Trophoblast cell (in vitro differentiated cells and primary cell): ENCODE measurements around the gene OR4D1.

Experiments
- DNase-seq, 2 donors: peaks; one replicate each; pipeline ENCODE4 v3.0.0-alpha.2; 2016
- H2AFZ ChIP-seq: 2 replicates; pipeline ENCODE4 v1.6.1; 2013; ENCODE audit warnings: low read length, moderate library complexity, mild to moderate bottlenecking; ENCODE audit not compliant: insufficient read depth, poor library complexity
- H2AK5ac ChIP-seq: 2 replicates; pipeline ENCODE4 v1.6.1; 2013; ENCODE audit warnings: mild to moderate bottlenecking, low read length
- H2BK120ac ChIP-seq: 2 replicates; pipeline ENCODE4 v1.6.1; 2013; ENCODE audit warnings: low read length, mild to moderate bottlenecking, moderate library complexity; ENCODE audit not compliant: insufficient read depth, poor library complexity
- H2BK12ac ChIP-seq: 2 replicates; pipeline ENCODE4 v1.6.1; 2013; ENCODE audit warnings: mild to moderate bottlenecking, low read length, moderate library complexity
- H2BK5ac ChIP-seq: 2 replicates; pipeline ENCODE4 v1.6.1; 2013; ENCODE audit warnings: low read length, low read depth, moderate library complexity, mild to moderate bottlenecking; ENCODE audit not compliant: poor library complexity
- H3K14ac ChIP-seq: 2 replicates; pipeline ENCODE4 v1.6.1; 2013; ENCODE audit warnings: mild to moderate bottlenecking, low read length
- H3K18ac ChIP-seq: 2 replicates; pipeline ENCODE4 v1.6.1; 2013; ENCODE audit warnings: mild to moderate bottlenecking, low read length
- H3K23ac ChIP-seq: 2 replicates; pipeline ENCODE4 v1.6.1; 2013; ENCODE audit warnings: low read length
- H3K27ac ChIP-seq: 2 replicates; pipeline ENCODE4 v1.5.1; 2013; ENCODE audit warnings: low read depth, mild to moderate bottlenecking, inconsistent platforms, low read length, moderate library complexity
- H3K27me3 ChIP-seq: 2 replicates; pipeline ENCODE4 v1.6.1; 2013; ENCODE audit warnings: inconsistent platforms, mild to moderate bottlenecking, low read length, moderate library complexity; ENCODE audit not compliant: insufficient read depth
- H3K36me3 ChIP-seq, 2 experiments: 1 replicate in 1 of 2; 2 replicates in 1 of 2; pipeline ENCODE4 v1.6.1; 2013; ENCODE audit warnings: low read length in 2 of 2, mild to moderate bottlenecking in 2 of 2, moderate library complexity in 1 of 2; ENCODE audit not compliant: insufficient read depth in 2 of 2, control insufficient read depth in 1 of 2
- H3K4ac ChIP-seq: 2 replicates; pipeline ENCODE4 v1.6.1; 2013; ENCODE audit warnings: low read depth, mild to moderate bottlenecking, low read length, moderate library complexity
- H3K4me1 ChIP-seq, 2 experiments: 1 replicate in 1 of 2; 2 replicates in 1 of 2; pipeline ENCODE4 v1.6.1; 2013; ENCODE audit warnings: low read length in 2 of 2, mild to moderate bottlenecking in 2 of 2, moderate library complexity in 1 of 2; ENCODE audit not compliant: insufficient read depth in 2 of 2, control insufficient read depth in 1 of 2
- H3K4me2 ChIP-seq: 2 replicates; pipeline ENCODE4 v1.6.1; 2013; ENCODE audit warnings: inconsistent platforms, mild to moderate bottlenecking, low read length, moderate library complexity
- H3K4me3 ChIP-seq: 2 replicates; pipeline ENCODE4 v1.5.1; 2013; ENCODE audit warnings: mild to moderate bottlenecking, low read depth, low read length, inconsistent platforms
- H3K79me1 ChIP-seq: one replicate; pipeline ENCODE4 v1.6.1; 2013; ENCODE audit warnings: low read length
- H3K79me2 ChIP-seq: 2 replicates; pipeline ENCODE4 v1.6.1; 2013; ENCODE audit warnings: low read length, mild to moderate bottlenecking; ENCODE audit not compliant: control insufficient read depth, insufficient read depth, poor library complexity
- H3K9ac ChIP-seq: 2 replicates; pipeline ENCODE4 v1.6.1; 2013; ENCODE audit warnings: mild to moderate bottlenecking, low read length
- H3K9me3 ChIP-seq: 2 replicates; pipeline ENCODE4 v1.6.1; 2013; ENCODE audit warnings: low read depth, mild to moderate bottlenecking, control low read depth, inconsistent platforms, low read length; ENCODE audit not compliant: insufficient read depth
- H4K12ac ChIP-seq: 2 replicates; pipeline ENCODE4 v1.6.1; 2013; ENCODE audit warnings: low read depth, mild to moderate bottlenecking, low read length, moderate library complexity
- H4K8ac ChIP-seq: 2 replicates; pipeline ENCODE4 v1.6.1; 2013; ENCODE audit warnings: low read depth, mild to moderate bottlenecking, low read length, moderate library complexity
- H4K91ac ChIP-seq: one replicate; pipeline ENCODE4 v1.6.1; 2013; ENCODE audit warnings: low read depth, mild to moderate bottlenecking, low read length, moderate library complexity
- WGBS: extraction: QIAGEN DNeasy Blood & Tissue Kit; methylation state at CpG from one replicate; pipeline ENCODE4 v1.1.7; 2013; ENCODE audit warnings: missing lambda C conversion rate; ENCODE audit not compliant: insufficient read length, insufficient coverage; ENCODE audit errors: extremely low coverage; 5-methylcytosine and 5-hydroxymethylcytosine counted together

OR4D1 gene

DNA sequence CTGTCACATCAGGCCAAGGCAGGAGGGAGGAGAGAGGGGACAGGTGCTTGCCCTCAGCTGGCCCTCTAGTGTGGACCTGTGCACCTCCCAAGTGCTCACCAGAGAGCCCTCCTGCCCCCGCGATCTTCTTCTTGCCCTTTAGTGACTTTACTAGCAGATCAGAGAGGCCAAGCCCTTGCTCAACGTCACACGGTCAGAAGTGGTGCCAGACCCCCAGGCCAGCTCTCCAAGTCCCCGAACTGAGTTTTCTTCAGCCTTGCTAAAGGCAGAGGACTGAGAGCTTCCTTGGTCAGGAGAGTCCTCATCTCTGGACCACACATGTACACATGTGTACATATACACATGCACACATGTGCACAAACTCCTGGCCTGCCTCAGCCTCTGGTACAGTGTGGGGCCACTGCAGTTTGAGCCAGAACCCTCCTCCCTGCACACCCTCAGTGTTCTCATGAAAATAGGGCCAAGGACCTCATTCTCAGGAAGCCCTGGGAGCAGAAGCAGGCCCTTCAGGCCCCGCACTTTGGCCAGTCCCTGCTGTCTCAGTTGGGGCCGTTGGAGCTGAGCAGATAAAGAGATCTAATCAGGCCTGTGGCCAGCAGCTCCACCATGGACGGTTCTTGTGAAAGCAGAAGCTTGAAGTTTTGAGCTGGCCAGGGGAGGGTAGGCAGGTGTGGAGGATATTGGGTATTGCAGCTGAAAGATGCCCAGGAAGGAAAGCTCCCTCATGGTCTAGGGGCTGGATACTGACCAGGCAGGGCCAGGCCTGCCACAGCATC, 37.0 kb downstream of the OR4D1 start:
- Histone ChIP-seq H3K4me2 (no peak overlapping the region), H3K18ac (no peak overlapping the region), H3K4me1 (peaks cover 3 to 8% of the 10 kb centered on the region in 2 experiments), H4K12ac (no peak overlapping the region), H3K9me3 (peaks cover 2% of the 10 kb centered on the region), H3K14ac (no peak overlapping the region), H2BK120ac (no peak overlapping the region), H2AK5ac (no peak overlapping the region), H3K27me3 (no peaks in the 10 kb centered on the region), H3K9ac (peak overlapping the region; percentile 15), H3K4ac (no peak overlapping the region), H2BK12ac (no peak overlapping the region), H3K27ac (no peak overlapping the region), H3K23ac (no peak overlapping the region), H2BK5ac (no peak overlapping the region), H3K79me2 (no peaks in the 10 kb centered on the region), H3K36me3 (no peaks in the 10 kb centered on the region), H3K79me1 (no peaks in the 10 kb centered on the region), H3K4me3 (peak overlapping the region; percentile 49), H4K8ac (no peak overlapping the region), H4K91ac (no peak overlapping the region), H2AFZ (no peak overlapping the region)
- no CpG with 5 or more reads among the region's 8 CpGs for whole genome bisulfite sequencing
- DNase-seq: peak in 1 of 2 donors; percentile 10

DNA sequence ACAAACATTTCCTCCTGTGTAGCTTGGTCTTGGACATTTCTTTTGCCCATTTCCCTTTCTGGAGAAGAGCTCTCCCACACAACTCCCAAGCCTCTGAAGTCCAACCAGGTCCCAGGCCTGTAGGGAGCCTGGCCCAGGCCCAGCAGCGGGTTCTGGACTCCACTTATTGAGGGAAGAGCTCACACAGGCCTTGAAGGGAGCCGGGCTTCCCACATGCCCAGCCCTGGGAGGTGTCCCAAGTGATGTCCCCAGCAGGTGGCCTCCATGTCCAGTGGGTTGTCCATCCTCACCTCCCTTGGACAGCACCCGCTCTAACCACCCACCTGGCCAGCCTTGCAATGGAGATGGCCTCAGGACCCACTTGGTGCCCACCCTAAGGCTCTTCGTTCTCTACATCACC, 38.4 kb downstream of the OR4D1 start:
- Histone ChIP-seq H3K18ac (no peak overlapping the region), H3K79me1 (no peaks in the 10 kb centered on the region)
- no peak for DNase-seq

DNA sequence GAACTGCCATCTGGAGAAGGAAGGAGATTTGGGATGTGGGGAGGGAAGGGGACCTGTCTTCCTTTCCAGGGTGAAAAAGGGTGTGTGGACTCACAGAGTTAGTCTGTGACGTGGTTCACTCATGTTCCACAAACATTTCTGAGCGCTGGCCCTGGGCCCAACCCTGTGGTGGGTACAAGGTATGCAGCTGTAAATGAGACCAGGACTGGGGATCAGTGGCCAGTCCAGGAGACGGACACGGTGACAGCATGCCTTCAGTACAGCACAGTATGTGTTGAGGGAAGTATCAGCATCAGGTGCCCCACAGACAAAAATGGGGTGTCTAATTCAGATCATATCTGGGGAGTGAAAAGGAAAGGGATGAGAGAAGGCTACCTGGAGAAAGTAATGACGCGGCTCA, 38.9 kb downstream of the OR4D1 start:
- peaks cover 3 to 8% of the 10 kb centered on the region in 2 experiments for H3K4me1 ChIP-seq
- no peak overlapping the region for H3K4me3 ChIP-seq
- no peak for DNase-seq

More for the DNA sequence above, 38.4 kb downstream of the OR4D1 start:
- Histone ChIP-seq H3K27ac (no peak overlapping the region), H3K36me3 (no peaks in the 10 kb centered on the region), H2BK5ac (no peak overlapping the region), H3K23ac (no peak overlapping the region), H2BK120ac (no peak overlapping the region), H2AK5ac (no peak overlapping the region), H3K4me2 (no peak overlapping the region), H3K27me3 (no peaks in the 10 kb centered on the region), H3K4me3 (no peak overlapping the region), H3K9ac (no peak overlapping the region), H3K79me2 (no peaks in the 10 kb centered on the region), H4K8ac (no peak overlapping the region), H3K9me3 (peaks cover 2% of the 10 kb centered on the region), H2AFZ (no peak overlapping the region), H4K12ac (no peak overlapping the region), H3K4ac (no peak overlapping the region), H4K91ac (no peak overlapping the region), H2BK12ac (no peak overlapping the region), H3K14ac (no peak overlapping the region), H3K4me1 (peaks cover 3 to 8% of the 10 kb centered on the region in 2 experiments)
- WGBS: no CpG with 5 or more reads among the region's 4 CpGs

DNA sequence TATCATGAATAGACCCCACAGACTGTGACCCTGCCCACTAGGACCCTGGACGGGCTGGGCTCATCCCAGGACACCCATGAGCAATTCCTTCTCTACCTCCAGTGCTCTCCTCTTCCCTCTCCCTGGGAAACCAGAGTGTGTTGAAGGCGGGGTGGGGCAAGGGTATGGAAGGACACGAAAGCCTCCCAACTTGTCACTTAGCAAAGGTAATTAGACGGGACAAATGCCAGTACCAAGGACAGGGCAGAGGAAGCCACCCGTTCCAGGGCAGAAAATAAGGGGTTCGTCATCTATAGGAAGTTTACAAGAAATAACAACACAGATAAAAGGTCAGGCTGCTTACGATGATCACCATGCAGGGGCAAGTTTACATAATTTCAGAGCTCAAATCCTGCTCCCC, 39.5 kb downstream of the OR4D1 start:
- no peak overlapping the region for H3K23ac ChIP-seq
- H3K4me2 ChIP-seq: no peak overlapping the region
- no peaks in the 10 kb centered on the region for H3K79me2 ChIP-seq
- H3K36me3 ChIP-seq: no peaks in the 10 kb centered on the region
- no CpG with 5 or more reads among the region's 7 CpGs for WGBS
- no peaks in the 10 kb centered on the region for H3K79me1 ChIP-seq
- no peak overlapping the region for H2AK5ac ChIP-seq
- H3K14ac ChIP-seq: no peak overlapping the region
- no peak overlapping the region for H3K27ac ChIP-seq
- no peak overlapping the region for H2BK120ac ChIP-seq
- no peak overlapping the region for H2AFZ ChIP-seq
- no peak overlapping the region for H3K4ac ChIP-seq
- no peak overlapping the region for H3K9ac ChIP-seq
- no peaks in the 10 kb centered on the region for H3K27me3 ChIP-seq
- no peak overlapping the region for H4K8ac ChIP-seq
- peaks cover 2% of the 10 kb centered on the region for H3K9me3 ChIP-seq
- H4K12ac ChIP-seq: no peak overlapping the region
- H2BK5ac ChIP-seq: no peak overlapping the region
- no peak overlapping the region for H3K4me3 ChIP-seq
- no peak overlapping the region for H4K91ac ChIP-seq
- no peak overlapping the region for H3K18ac ChIP-seq
- peaks cover 3 to 8% of the 10 kb centered on the region in 2 experiments for H3K4me1 ChIP-seq
- DNase-seq: no peak
- H2BK12ac ChIP-seq: no peak overlapping the region

More for the DNA sequence above, 38.9 kb downstream of the OR4D1 start:
- H2AK5ac ChIP-seq: no peak overlapping the region
- no peak overlapping the region for H3K14ac ChIP-seq
- no peak overlapping the region for H2AFZ ChIP-seq
- no peak overlapping the region for H4K12ac ChIP-seq
- no peak overlapping the region for H3K4ac ChIP-seq
- H3K23ac ChIP-seq: no peak overlapping the region
- no peaks in the 10 kb centered on the region for H3K36me3 ChIP-seq
- WGBS: no CpG with 5 or more reads among the region's 6 CpGs
- no peaks in the 10 kb centered on the region for H3K27me3 ChIP-seq
- no peaks in the 10 kb centered on the region for H3K79me1 ChIP-seq
- peaks cover 2% of the 10 kb centered on the region for H3K9me3 ChIP-seq
- no peak overlapping the region for H3K4me2 ChIP-seq
- H2BK5ac ChIP-seq: no peak overlapping the region
- H3K79me2 ChIP-seq: no peaks in the 10 kb centered on the region
- H3K27ac ChIP-seq: no peak overlapping the region
- no peak overlapping the region for H4K91ac ChIP-seq
- no peak overlapping the region for H3K9ac ChIP-seq
- H3K18ac ChIP-seq: no peak overlapping the region
- no peak overlapping the region for H2BK12ac ChIP-seq
- no peak overlapping the region for H4K8ac ChIP-seq
- no peak overlapping the region for H2BK120ac ChIP-seq
